ENCODE data around the gene CD247.

GRCh38 chr1:167538657-167539056, 20.3 kb upstream of the CD247 start:
- TF ChIP-seq CTCF (IDR thresholded peaks at IDR 0.05; ENCODE audit: poor library complexity): no peak
- no peak for TF ChIP-seq EZH2 (IDR thresholded peaks at IDR 0.05; ENCODE audit: borderline replicate concordance)
